Tibial artery (tissue), 4 donors: ENCODE data around the gene ROM1.

Experiments used
- DNase-seq, 2 donors: peaks; one replicate each; pipeline ENCODE4 v3.0.0-alpha.2; 2019
- H3K27ac ChIP-seq, 2 donors: fragments of 200-600 bp; sonication (generic) in 1 of 2; 1 replicate in 1 of 2; 2 replicates in 1 of 2; pipeline ENCODE4 v1.5.1; 2018 to 2019; ENCODE audit warnings: mild to moderate bottlenecking in 1 of 2
- H3K27me3 ChIP-seq, 2 donors: fragments of 200-600 bp; sonication (generic) in 1 of 2; one replicate each; pipeline versions ENCODE4 v1.5.1 to v1.6.0; 2016 to 2019
- H3K36me3 ChIP-seq, 3 donors: fragments of 200-600 bp; sonication (generic) in 2 of 3; one replicate each; pipeline ENCODE4 v1.5.1; 2016 to 2019; ENCODE audit warnings: mild to moderate bottlenecking in 2 of 3
- H3K4me1 ChIP-seq, 4 donors: fragments of 200-600 bp; sonication (generic) in 2 of 4; 1 replicate in 3 of 4; 2 replicates in 1 of 4; pipeline ENCODE4 v1.5.1; 2016 to 2019
- H3K4me3 ChIP-seq, 2 donors: fragments of 200-600 bp; sonication (generic) in 1 of 2; 1 replicate in 1 of 2; 2 replicates in 1 of 2; pipeline ENCODE4 v1.5.1; 2018 to 2019; ENCODE audit warnings: mild to moderate bottlenecking in 2 of 2
- H3K9me3 ChIP-seq, 3 donors: fragments of 200-600 bp; sonication (generic) in 1 of 3; one replicate each; pipeline ENCODE4 v1.5.1; 2016 to 2019
- intact Hi-C: fragments of 100-400 bp; cut with DNase I; formaldehyde crosslinking; loops from one replicate; pipeline ENCODE4 v1.15.0; 2023; ENCODE audit warnings: low total_unique reads
- TF ChIP-seq, protein P1 (sequence below), 2 experiments: fragments of 200-600 bp in 1 of 2; fragments of 450-650 bp in 1 of 2; IDR thresholded peaks; one replicate each; pipeline ENCODE4 v1.5.1; 2017 to 2019; ENCODE audit warnings: antibody characterized with exemption in 2 of 2, mild to moderate bottlenecking in 1 of 2, moderate library complexity in 1 of 2

Gene ROM1

DNA sequence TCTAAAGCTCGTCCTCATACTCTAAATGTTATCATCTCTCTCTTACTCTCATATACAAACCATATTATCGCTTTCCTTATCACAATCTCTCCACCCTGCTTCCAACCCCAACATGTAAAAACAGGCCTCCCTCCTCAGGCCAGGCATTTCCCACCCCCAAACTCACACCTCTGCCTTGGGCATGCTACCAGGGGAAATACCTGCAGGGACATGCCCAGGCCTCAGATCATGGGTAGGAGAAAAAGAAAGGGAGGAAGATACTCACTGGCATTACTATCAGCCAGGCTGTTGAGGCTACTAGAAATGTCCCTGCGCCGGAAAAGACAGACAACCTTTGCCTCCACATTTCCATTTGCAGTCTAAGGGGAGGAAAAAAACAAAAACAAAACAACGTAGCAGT lies 13.2 kb upstream of the ROM1 start:
- H3K4me3 ChIP-seq = peak overlapping the region; percentile 96 to 99
- H3K9me3 ChIP-seq = no peaks in the 10 kb centered on the region
- H3K36me3 ChIP-seq = peaks cover 34 to 52% (median 39%) of the 10 kb centered on the region in 3 donors
- TF ChIP-seq, protein P1, sequence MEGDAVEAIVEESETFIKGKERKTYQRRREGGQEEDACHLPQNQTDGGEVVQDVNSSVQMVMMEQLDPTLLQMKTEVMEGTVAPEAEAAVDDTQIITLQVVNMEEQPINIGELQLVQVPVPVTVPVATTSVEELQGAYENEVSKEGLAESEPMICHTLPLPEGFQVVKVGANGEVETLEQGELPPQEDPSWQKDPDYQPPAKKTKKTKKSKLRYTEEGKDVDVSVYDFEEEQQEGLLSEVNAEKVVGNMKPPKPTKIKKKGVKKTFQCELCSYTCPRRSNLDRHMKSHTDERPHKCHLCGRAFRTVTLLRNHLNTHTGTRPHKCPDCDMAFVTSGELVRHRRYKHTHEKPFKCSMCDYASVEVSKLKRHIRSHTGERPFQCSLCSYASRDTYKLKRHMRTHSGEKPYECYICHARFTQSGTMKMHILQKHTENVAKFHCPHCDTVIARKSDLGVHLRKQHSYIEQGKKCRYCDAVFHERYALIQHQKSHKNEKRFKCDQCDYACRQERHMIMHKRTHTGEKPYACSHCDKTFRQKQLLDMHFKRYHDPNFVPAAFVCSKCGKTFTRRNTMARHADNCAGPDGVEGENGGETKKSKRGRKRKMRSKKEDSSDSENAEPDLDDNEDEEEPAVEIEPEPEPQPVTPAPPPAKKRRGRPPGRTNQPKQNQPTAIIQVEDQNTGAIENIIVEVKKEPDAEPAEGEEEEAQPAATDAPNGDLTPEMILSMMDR (IDR thresholded peaks at IDR 0.05) = no peak
- intact Hi-C loops = loop anchor here (10.0 kb wide), 1 partner anchor 55 kb away; the partner anchor contains the start of gene AHNAK
- no peak for DNase-seq
- no peaks in the 10 kb centered on the region for H3K27me3 ChIP-seq
- peak overlapping the region; percentile 98 to 99 for H3K27ac ChIP-seq
- peaks cover 7 to 43% (median 31%) of the 10 kb centered on the region in 4 donors for H3K4me1 ChIP-seq

GRCh38 chr11:62600367-62601121 lies 12.5 kb upstream of the ROM1 start:
- intact Hi-C loops = no loop called here
- Histone ChIP-seq H3K9me3 (no peaks in the 10 kb centered on the region), H3K4me3 (peak overlapping the region; percentile 96 to 99), H3K36me3 (peaks cover 31 to 52% (median 39%) of the 10 kb centered on the region in 3 donors), H3K27me3 (no peaks in the 10 kb centered on the region), H3K27ac (peak overlapping the region; percentile 98 to 99), H3K4me1 (peaks cover 7 to 43% (median 31%) of the 10 kb centered on the region in 4 donors)
- TF ChIP-seq, protein P1 (IDR thresholded peaks at IDR 0.05) = no peak
- no peak for DNase-seq

- TF ChIP-seq, protein P1 (IDR thresholded peaks at IDR 0.05) = no peak
- Histone ChIP-seq H3K27ac (peak overlapping the region; percentile 98 to 99), H3K27me3 (no peaks in the 10 kb centered on the region), H3K4me3 (peak overlapping the region; percentile 96 to 99), H3K4me1 (peaks cover 7 to 43% (median 31%) of the 10 kb centered on the region in 4 donors), H3K9me3 (no peaks in the 10 kb centered on the region), H3K36me3 (peaks cover 31 to 52% (median 39%) of the 10 kb centered on the region in 3 donors)
- DNase-seq = peak; percentile 49 to 82
- intact Hi-C loops = no loop called here
These were observed 12.0 kb upstream of the ROM1 start for GRCh38 chr11:62601122-62601371.

- H3K9me3 ChIP-seq = no peaks in the 10 kb centered on the region
- peak within 1 kb of the TSS; percentile 98 to 99 for H3K27ac ChIP-seq
- H3K4me1 ChIP-seq = peaks cover 7 to 43% (median 31%) of the 10 kb centered on the region in 4 donors
- peaks cover 29 to 52% (median 35%) of the 10 kb centered on the region in 3 donors for H3K36me3 ChIP-seq
- DNase-seq = peak; percentile 95 to 99
- TF ChIP-seq, protein P1 (IDR thresholded peaks at IDR 0.05) = no peak
- H3K27me3 ChIP-seq = no peaks in the 10 kb centered on the region
- intact Hi-C loops = no loop called here
- peak within 1 kb of the TSS; percentile 96 to 99 for H3K4me3 ChIP-seq
These were observed 11.5 kb upstream of the ROM1 start, which contains the start of gene MTA2 for GRCh38 chr11:62601372-62602140. MTA2 (minus strand) TSS chr11:62601865; CDS start chr11:62601450, 415 bp downstream.

DNA sequence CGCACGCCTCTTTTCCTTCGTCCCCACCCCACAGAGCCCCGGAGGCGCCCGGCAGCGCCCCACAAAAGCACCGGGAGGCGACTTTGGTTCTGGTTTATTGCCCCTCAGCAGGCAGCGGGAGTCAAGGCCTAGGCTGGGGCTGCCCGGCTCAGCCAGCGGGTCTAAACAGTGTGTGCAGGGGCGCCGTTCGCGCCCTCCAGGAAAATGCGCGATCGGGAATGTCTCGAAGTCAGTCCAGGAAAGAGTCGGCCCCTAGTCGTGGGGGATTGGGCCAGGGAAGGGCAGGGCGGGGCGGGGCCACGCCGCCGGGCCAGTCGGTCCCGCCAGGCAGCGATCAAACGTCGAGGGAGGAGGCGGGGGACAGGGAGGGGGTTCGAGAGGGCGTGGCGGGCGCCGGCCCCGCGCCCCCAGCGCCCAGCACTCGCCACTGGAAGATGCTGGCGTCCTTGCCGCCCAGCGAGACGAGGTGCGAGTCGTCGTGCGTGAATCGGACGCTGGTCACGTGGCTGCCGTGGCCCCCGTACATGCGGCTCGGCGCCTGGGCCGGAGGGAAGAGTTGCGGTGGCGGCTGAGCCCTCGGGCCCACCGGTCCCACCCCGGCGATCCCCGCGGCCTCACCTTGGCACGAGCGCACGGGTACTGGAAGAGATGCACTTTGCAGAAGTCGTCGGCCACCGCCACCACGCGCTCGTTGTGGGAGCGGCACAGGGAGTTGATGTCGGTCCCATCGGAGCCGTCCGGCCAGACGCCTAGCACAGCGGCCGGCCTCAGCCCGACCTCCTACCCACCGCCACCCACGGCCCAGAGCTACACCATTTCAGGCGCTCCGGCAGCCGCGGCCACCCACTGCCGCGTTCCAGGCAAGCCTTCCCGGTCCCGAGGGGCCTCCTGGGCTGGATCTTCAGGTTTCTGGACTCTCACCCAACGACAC lies 10.7 kb upstream of the ROM1 start:
- Histone ChIP-seq H3K36me3 (peaks cover 22 to 51% (median 33%) of the 10 kb centered on the region in 3 donors), H3K4me3 (peak overlapping the region; percentile 96 to 99), H3K27me3 (no peaks in the 10 kb centered on the region), H3K27ac (peak overlapping the region; percentile 98 to 99), H3K9me3 (no peaks in the 10 kb centered on the region), H3K4me1 (peaks cover 7 to 43% (median 31%) of the 10 kb centered on the region in 4 donors)
- intact Hi-C loops = no loop called here
- TF ChIP-seq, protein P1 (IDR thresholded peaks at IDR 0.05) = peak in 1 of 2 experiments; percentile 17
- peak; percentile 86 to 89 for DNase-seq
